ENCODE data around the gene RABIF.
"Not testable (repeated sequence)": the region's sequence is repeated elsewhere in the genome, so short reads cannot be mapped to it uniquely, and the experiment has no call there.

The RABIF gene

DNA sequence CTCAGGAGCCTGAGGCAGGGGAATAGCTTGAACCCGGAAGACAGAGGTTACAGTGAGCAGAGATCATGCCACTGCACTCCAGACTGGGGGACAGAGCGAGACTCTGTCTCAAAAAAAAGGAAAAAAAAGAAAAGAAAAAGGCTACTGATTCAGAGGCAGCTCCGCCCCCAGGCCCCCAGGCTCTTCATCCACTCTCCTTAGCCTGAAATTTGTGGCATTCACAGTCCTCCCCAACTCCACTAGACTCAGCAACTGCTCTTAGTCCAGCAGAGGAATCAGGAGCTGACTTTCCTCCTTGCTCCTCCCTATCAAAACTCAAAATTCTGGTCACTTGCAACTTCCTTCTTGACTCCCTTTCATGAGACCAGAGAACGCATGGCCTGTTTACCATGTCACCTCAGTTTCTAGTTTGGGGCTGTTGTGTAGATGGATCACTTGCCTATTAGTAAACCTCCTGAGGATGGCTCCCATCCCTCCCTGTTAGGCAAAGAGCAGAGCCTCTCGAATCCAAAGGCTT is 51.1 kb downstream of the RABIF start:
- no peak for DNase-seq (ENCODE audit: low read depth, low spot score)
- H3K4me3 ChIP-seq (ENCODE audit: low read depth, low read length) = no peak overlapping the region
- in situ Hi-C loops (cut with HindIII; ENCODE audit: low sequenced_read_pairs) = no loop called here
- TF ChIP-seq, protein P1, sequence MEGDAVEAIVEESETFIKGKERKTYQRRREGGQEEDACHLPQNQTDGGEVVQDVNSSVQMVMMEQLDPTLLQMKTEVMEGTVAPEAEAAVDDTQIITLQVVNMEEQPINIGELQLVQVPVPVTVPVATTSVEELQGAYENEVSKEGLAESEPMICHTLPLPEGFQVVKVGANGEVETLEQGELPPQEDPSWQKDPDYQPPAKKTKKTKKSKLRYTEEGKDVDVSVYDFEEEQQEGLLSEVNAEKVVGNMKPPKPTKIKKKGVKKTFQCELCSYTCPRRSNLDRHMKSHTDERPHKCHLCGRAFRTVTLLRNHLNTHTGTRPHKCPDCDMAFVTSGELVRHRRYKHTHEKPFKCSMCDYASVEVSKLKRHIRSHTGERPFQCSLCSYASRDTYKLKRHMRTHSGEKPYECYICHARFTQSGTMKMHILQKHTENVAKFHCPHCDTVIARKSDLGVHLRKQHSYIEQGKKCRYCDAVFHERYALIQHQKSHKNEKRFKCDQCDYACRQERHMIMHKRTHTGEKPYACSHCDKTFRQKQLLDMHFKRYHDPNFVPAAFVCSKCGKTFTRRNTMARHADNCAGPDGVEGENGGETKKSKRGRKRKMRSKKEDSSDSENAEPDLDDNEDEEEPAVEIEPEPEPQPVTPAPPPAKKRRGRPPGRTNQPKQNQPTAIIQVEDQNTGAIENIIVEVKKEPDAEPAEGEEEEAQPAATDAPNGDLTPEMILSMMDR (IDR thresholded peaks at IDR 0.05; ENCODE audit: low read depth, low read length) = no peak

DNA sequence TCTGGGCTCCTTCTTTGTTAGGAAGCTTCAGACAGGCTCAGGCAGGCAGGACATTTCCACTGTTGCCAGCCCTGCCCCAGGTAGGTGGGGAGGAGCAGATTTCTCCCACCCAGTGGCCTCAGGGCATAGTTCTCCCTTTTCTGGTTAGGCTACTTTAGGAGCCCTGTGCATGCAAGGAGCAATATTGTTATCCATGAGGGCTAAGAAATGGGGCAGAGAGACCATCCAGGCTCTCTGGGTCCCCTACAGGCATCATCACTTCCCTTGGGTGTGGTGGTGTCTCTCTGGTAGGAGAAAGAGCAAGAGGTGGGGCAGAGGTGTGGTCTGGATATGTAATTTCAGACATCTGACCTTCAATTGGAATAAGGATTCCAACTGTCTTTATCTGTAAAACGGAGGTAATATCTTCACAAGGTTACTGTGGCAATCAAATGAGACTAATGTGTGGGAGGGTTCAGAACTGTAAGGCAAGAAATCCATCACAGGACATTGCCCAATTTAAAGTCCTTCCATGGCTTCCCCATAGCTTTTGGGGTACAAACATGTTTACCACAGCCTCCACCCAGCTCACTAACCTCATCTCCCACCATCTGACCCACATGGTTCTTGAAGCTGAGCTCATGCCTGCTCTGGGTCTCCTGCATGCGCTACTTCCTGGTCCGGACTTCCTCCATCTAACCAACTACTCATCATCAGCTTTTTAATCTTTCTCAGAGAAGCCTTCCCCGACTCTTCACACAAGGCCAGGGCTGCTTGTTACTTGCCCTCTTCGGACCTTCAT is 52.1 kb downstream of the RABIF start:
- in situ Hi-C loops (cut with HindIII; ENCODE audit: low sequenced_read_pairs) = no loop called here
- TF ChIP-seq, protein P1 (IDR thresholded peaks at IDR 0.05; ENCODE audit: low read depth, low read length) = no peak
- H3K4me3 ChIP-seq (ENCODE audit: low read depth, low read length) = no peak overlapping the region
- no peak for DNase-seq (ENCODE audit: low read depth, low spot score)

DNA sequence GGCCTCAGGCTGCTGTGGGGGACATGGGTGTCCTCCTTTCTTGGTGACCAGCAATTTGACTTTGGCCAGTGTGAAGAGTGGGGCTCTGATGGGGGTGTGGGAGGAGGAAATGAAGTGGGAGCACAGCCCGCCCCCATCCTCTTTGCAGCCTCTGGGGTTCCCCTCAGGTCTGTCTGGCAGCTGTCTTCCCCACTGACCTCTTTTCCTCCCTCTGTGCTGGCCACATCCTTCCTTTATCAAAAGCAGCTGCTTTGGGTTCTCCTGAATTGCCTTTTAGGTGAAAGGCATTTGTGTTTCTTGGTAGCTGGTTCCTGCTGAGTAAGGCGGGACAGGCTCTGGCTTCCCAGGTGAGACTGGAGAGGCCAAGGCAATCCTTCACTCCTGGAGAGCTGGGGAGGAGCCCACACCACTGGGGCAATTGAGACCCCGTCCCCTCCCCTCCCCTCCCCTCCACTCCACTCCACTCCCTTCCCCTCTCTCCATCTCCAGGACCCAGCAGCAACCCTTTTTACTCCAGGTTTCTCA is 53.3 kb downstream of the RABIF start:
- in situ Hi-C loops (cut with HindIII; ENCODE audit: low sequenced_read_pairs) = no loop called here
- H3K4me3 ChIP-seq (ENCODE audit: low read depth, low read length) = no peak overlapping the region
- DNase-seq (ENCODE audit: low read depth, low spot score) = no peak
- TF ChIP-seq, protein P1 (IDR thresholded peaks at IDR 0.05; ENCODE audit: low read depth, low read length) = no peak

DNA sequence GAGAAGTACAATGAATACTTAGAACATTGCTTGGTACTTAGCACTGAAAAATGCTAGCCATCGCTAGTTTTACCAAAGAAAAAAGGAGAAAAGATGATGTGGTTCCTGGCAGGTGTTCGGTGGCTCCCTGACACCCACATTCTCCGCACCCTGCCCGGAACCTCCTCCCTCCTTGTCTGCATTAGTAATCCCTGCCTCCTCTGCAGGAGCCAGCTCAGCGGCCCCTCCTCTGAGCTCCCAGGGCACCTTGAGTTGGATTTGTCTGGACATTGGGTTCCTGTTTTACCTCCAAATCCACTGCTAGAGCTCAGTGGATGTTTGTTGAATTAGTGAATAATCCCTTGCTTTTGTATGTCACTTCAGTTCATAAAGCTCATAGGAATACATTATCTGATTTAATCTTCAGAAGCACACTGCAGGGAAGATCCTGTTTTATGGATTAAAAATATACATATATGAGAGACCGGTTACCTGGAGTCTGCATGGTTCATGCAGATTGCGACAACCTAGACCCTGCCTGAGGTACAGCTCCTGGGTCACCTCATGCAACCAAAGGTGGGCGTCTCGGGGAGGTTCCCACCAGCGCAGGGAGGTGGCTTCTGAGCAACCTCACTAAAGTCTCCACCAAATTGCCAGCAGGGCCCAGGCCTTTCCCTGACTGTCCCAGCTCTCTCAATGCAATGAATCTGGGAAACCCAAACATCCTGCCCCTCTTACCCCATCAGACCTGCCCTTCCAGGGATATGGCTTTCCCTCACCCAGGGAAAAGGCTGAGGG is 54.0 kb downstream of the RABIF start:
- in situ Hi-C loops (cut with HindIII; ENCODE audit: low sequenced_read_pairs) = no loop called here
- TF ChIP-seq, protein P1 (IDR thresholded peaks at IDR 0.05; ENCODE audit: low read depth, low read length) = no peak
- no peak overlapping the region for H3K4me3 ChIP-seq (ENCODE audit: low read depth, low read length)
- DNase-seq (ENCODE audit: low read depth, low spot score) = no peak

DNA sequence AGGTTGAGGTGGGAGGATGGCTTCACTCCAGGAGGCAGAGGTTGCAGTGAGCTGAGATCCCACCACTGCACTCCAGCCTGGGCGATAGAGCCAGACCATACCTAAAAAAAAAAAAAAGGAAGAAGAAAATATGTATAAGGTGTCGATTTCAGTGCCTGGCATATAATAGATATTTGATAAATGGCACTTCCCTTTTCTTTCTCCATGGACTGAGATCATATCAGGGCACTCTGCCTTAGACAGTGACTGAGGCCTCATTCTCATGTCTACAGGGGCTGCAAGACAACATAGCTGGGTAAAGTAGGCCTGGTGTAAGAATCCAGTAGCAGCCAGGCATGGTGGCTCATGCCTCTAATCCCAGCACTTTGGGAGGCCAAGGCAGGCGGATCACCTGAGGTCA is 57.0 kb downstream of the RABIF start:
- H3K4me3 ChIP-seq (ENCODE audit: low read depth, low read length) = no peak overlapping the region
- in situ Hi-C loops (cut with HindIII; ENCODE audit: low sequenced_read_pairs) = no loop called here
- no peak for DNase-seq (ENCODE audit: low read depth, low spot score)
- TF ChIP-seq, protein P1 (IDR thresholded peaks at IDR 0.05; ENCODE audit: low read depth, low read length) = no peak

DNA sequence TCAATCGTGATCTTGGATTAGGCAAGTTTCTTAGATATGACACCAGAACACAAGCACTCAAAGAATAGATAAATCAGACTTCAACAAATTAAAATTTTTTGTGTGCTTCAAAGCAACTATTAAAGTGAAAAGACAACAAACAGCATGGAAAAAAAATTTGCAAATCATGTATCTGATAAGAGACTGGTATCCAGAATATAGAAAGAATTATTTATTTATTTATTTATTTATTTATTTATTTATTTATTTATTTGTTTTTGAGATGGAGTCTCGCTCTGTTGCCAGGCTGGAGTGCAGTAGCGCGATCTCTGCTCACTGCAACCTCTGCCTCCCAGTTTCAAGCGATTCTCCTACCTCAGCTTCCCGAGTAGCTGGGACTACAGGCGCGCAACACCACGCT is 59.7 kb downstream of the RABIF start:
- in situ Hi-C loops (cut with HindIII; ENCODE audit: low sequenced_read_pairs); H3K4me3 ChIP-seq (ENCODE audit: low read depth, low read length); DNase-seq (ENCODE audit: low read depth, low spot score): not testable (repeated sequence)
